ENCODE measurements around the gene PDK2. TPM values are rescaled to one million over a fixed set of nuclear protein-coding genes. Genes with fewer than 3 reads are reported as not detected.
A peak's percentile ranks its signal among the peaks of the same experiment; 100 is the strongest.

The PDK2 gene
- total RNA-seq, 5 donors from 2014 or later (not counting 1 experiment from before 2014, with no cell fraction given): 18.8 to 37.2 (median 30.0) TPM

- Mint-ChIP-seq H3K27ac (no peak overlapping the region), H3K4me3 (no peak overlapping the region), H3K4me1 (peaks cover 0 to 11% (median 10%) of the 10 kb centered on the region in 3 donors), H3K27me3 (peaks cover 5 to 23% of the 10 kb centered on the region in 2 donors), H3K36me3 (no peaks in the 10 kb centered on the region), H3K9me3 (no peaks in the 10 kb centered on the region)
- DNase-seq (no peak), ATAC-seq (replicated peaks in 1 of 4) (no peak)
- POLR2A ChIA-PET: no interaction called here
- 82% methylated on average over 4 of the region's 4 CpGs for WGBS (ENCODE audit: insufficient coverage)
- peaks cover 0 to 36% of the 10 kb centered on the region in 2 experiments for H3K27me3 ChIP-seq (replicated peaks in 1 of 2; ENCODE audit: control insufficient read depth in 2 of 2, extremely low read depth in 1 of 2, insufficient read depth in 2 of 2, low read length in 1 of 2)
- no peaks in the 10 kb centered on the region for H3K36me3 ChIP-seq (ENCODE audit: control insufficient read depth in 2 of 2, extremely low read depth in 1 of 2, insufficient read depth in 1 of 2, low read length in 1 of 2)
- H3K9me3 ChIP-seq: no peaks in the 10 kb centered on the region
- CTCF ChIA-PET: no interaction called here
- H3K4me3 ChIP-seq (ENCODE audit: control insufficient read depth in 1 of 2, extremely low read depth in 1 of 2, low read length in 1 of 2): no peak overlapping the region
- no peak overlapping the region for H3K27ac ChIP-seq (ENCODE audit: low read length)
- peaks cover 0 to 7% of the 10 kb centered on the region in 2 experiments for H3K4me1 ChIP-seq (ENCODE audit: control insufficient read depth in 1 of 2, extremely low read depth in 1 of 2, insufficient read depth in 2 of 2, low read length in 2 of 2)
These were observed 46.2 kb upstream of the PDK2 start for GRCh38 chr17:50048988-50049387.

DNA sequence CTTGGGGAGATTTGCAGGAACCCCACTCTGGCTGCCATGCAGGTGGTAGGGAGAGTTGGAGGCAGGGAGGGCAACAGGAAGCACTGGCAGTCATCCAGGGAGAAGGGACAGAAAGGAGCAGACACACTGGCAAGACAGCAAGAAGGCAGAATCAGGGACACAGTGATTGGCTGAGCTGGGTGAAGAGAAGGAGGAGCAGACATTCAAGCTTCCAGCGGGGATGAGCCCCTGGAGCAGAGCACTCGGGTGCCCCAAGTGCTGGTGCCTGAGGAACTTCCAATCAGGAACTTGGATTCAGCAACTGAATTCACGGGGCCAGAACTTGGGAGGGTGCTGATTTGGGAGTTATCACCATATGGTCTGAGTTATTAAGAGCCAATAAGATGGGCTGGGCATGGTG, 45.5 kb upstream of the PDK2 start:
- ChIA-PET CTCF (no interaction called here), POLR2A (no interaction called here)
- no peak overlapping the region for H3K4me3 ChIP-seq (ENCODE audit: control insufficient read depth in 1 of 2, extremely low read depth in 1 of 2, low read length in 1 of 2)
- no peaks in the 10 kb centered on the region for H3K9me3 ChIP-seq
- no peaks in the 10 kb centered on the region for H3K9me3 Mint-ChIP-seq
- WGBS (ENCODE audit: insufficient coverage): 100% methylated on average over 2 of the region's 3 CpGs
- DNase-seq (no peak), ATAC-seq (replicated peaks in 1 of 4) (no peak)
- peaks cover 0 to 11% (median 10%) of the 10 kb centered on the region in 3 donors for H3K4me1 Mint-ChIP-seq
- H3K27me3 Mint-ChIP-seq: peaks cover 5 to 20% of the 10 kb centered on the region in 2 donors
- H3K4me1 ChIP-seq (ENCODE audit: control insufficient read depth in 1 of 2, extremely low read depth in 1 of 2, insufficient read depth in 2 of 2, low read length in 2 of 2): peaks cover 0 to 8% of the 10 kb centered on the region in 2 experiments
- peaks cover 0 to 30% of the 10 kb centered on the region in 2 experiments for H3K27me3 ChIP-seq (replicated peaks in 1 of 2; ENCODE audit: control insufficient read depth in 2 of 2, extremely low read depth in 1 of 2, insufficient read depth in 2 of 2, low read length in 1 of 2)
- H3K27ac ChIP-seq (ENCODE audit: low read length): no peak overlapping the region
- H3K36me3 Mint-ChIP-seq: no peaks in the 10 kb centered on the region
- no peak overlapping the region for H3K4me3 Mint-ChIP-seq
- H3K36me3 ChIP-seq (ENCODE audit: control insufficient read depth in 2 of 2, extremely low read depth in 1 of 2, insufficient read depth in 1 of 2, low read length in 1 of 2): no peaks in the 10 kb centered on the region
- H3K27ac Mint-ChIP-seq: no peak overlapping the region

DNA sequence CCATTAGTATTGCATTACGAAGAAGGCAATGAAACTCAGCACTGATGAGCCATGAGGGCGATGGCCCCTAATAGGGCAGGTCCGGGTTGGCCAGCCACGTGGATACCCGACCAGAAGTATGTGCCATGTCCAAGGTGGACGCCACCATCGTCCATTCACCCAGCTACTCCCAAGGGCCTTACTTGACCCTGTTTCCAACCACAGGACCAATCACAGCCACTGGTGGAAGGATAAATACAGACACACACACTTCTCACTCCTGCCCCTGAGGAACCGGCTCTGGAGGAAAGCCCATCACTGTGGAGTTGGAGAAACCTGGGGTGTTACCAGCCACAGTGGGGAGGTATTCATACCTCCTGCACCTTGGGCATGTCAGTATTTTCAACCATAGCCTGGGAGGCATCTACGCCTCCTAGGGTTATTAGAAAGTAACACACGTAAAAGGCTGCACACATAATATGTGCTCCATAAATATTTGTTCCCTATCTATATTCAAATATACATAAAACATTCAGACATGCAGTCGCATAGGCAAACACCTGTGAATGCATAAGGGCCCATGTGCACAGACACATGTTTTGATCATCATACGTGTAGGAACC, 44.6 kb upstream of the PDK2 start:
- ATAC-seq (replicated peaks in 1 of 4): no peak
- H3K9me3 ChIP-seq: no peaks in the 10 kb centered on the region
- Mint-ChIP-seq H3K4me1 (peaks cover 6 to 16% (median 14%) of the 10 kb centered on the region in 3 donors), H3K36me3 (no peaks in the 10 kb centered on the region), H3K27me3 (peaks cover 5 to 23% of the 10 kb centered on the region in 2 donors), H3K4me3 (no peak overlapping the region), H3K9me3 (no peaks in the 10 kb centered on the region), H3K27ac (no peak overlapping the region)
- 93% methylated on average over 5 of the region's 12 CpGs for WGBS (ENCODE audit: insufficient coverage)
- CTCF ChIA-PET: no interaction called here
- no peak overlapping the region for H3K4me3 ChIP-seq (ENCODE audit: control insufficient read depth in 1 of 2, extremely low read depth in 1 of 2, low read length in 1 of 2)
- H3K36me3 ChIP-seq (ENCODE audit: control insufficient read depth in 2 of 2, extremely low read depth in 1 of 2, insufficient read depth in 1 of 2, low read length in 1 of 2): no peaks in the 10 kb centered on the region
- no peak overlapping the region for H3K27ac ChIP-seq (ENCODE audit: low read length)
- peaks cover 0 to 17% of the 10 kb centered on the region in 2 experiments for H3K4me1 ChIP-seq (ENCODE audit: control insufficient read depth in 1 of 2, extremely low read depth in 1 of 2, insufficient read depth in 2 of 2, low read length in 2 of 2)
- H3K27me3 ChIP-seq (replicated peaks in 1 of 2; ENCODE audit: control insufficient read depth in 2 of 2, extremely low read depth in 1 of 2, insufficient read depth in 2 of 2, low read length in 1 of 2): peaks cover 0 to 28% of the 10 kb centered on the region in 2 experiments
- POLR2A ChIA-PET: no interaction called here
- DNase-seq: no peak

GRCh38 chr17:50051082-50051576, 44.0 kb upstream of the PDK2 start:
- peak in 2 of 35 experiments; percentile 17 to 18 for DNase-seq
- H3K27ac Mint-ChIP-seq: peak overlapping the region in 1 of 2 donors; percentile 70

GRCh38 chr17:50051606-50052005, 43.5 kb upstream of the PDK2 start:
- peaks cover 8 to 16% (median 16%) of the 10 kb centered on the region in 3 donors for H3K4me1 Mint-ChIP-seq
- H3K36me3 Mint-ChIP-seq: no peaks in the 10 kb centered on the region
- Histone ChIP-seq H3K27ac (ENCODE audit: low read length) (no peak overlapping the region), H3K9me3 (no peaks in the 10 kb centered on the region), H3K4me3 (ENCODE audit: control insufficient read depth in 1 of 2, extremely low read depth in 1 of 2, low read length in 1 of 2) (no peak overlapping the region), H3K36me3 (ENCODE audit: control insufficient read depth in 2 of 2, extremely low read depth in 1 of 2, insufficient read depth in 1 of 2, low read length in 1 of 2) (no peaks in the 10 kb centered on the region), H3K27me3 (replicated peaks in 1 of 2; ENCODE audit: control insufficient read depth in 2 of 2, extremely low read depth in 1 of 2, insufficient read depth in 2 of 2, low read length in 1 of 2) (peaks cover 0 to 26% of the 10 kb centered on the region in 2 experiments), H3K4me1 (ENCODE audit: control insufficient read depth in 1 of 2, extremely low read depth in 1 of 2, insufficient read depth in 2 of 2, low read length in 2 of 2) (peaks cover 0 to 20% of the 10 kb centered on the region in 2 experiments)
- H3K27me3 Mint-ChIP-seq: peaks cover 5 to 20% of the 10 kb centered on the region in 2 donors
- no peak for DNase-seq
- ChIA-PET POLR2A (no interaction called here), CTCF (no interaction called here)
- H3K9me3 Mint-ChIP-seq: no peaks in the 10 kb centered on the region
- no peak for ATAC-seq (replicated peaks in 1 of 4)
- no peak overlapping the region for H3K27ac Mint-ChIP-seq
- no peak overlapping the region for H3K4me3 Mint-ChIP-seq
- 33% methylated on average over 1 of the region's 2 CpGs for WGBS (ENCODE audit: insufficient coverage)

More at GRCh38 chr17:50051082-50051576, 44.0 kb upstream of the PDK2 start:
- H3K4me3 Mint-ChIP-seq: no peak overlapping the region
- 61% methylated on average over 3 of the region's 4 CpGs for WGBS (ENCODE audit: insufficient coverage)
- Histone ChIP-seq H3K4me3 (ENCODE audit: control insufficient read depth in 1 of 2, extremely low read depth in 1 of 2, low read length in 1 of 2) (no peak overlapping the region), H3K36me3 (ENCODE audit: control insufficient read depth in 2 of 2, extremely low read depth in 1 of 2, insufficient read depth in 1 of 2, low read length in 1 of 2) (no peaks in the 10 kb centered on the region), H3K4me1 (ENCODE audit: control insufficient read depth in 1 of 2, extremely low read depth in 1 of 2, insufficient read depth in 2 of 2, low read length in 2 of 2) (peaks cover 0 to 17% of the 10 kb centered on the region in 2 experiments), H3K9me3 (no peaks in the 10 kb centered on the region), H3K27ac (ENCODE audit: low read length) (no peak overlapping the region), H3K27me3 (replicated peaks in 1 of 2; ENCODE audit: control insufficient read depth in 2 of 2, extremely low read depth in 1 of 2, insufficient read depth in 2 of 2, low read length in 1 of 2) (peaks cover 0 to 28% of the 10 kb centered on the region in 2 experiments)
- CTCF ChIA-PET: no interaction called here
- peaks cover 5 to 23% of the 10 kb centered on the region in 2 donors for H3K27me3 Mint-ChIP-seq
- H3K36me3 Mint-ChIP-seq: no peaks in the 10 kb centered on the region
- ATAC-seq (replicated peaks in 1 of 4): peak in 2 of 4 experiments; percentile 39 to 59
- peaks cover 6 to 16% (median 14%) of the 10 kb centered on the region in 3 donors for H3K4me1 Mint-ChIP-seq
- POLR2A ChIA-PET: no interaction called here
- H3K9me3 Mint-ChIP-seq: no peaks in the 10 kb centered on the region

GRCh38 chr17:50052241-50052796, 42.8 kb upstream of the PDK2 start:
- H3K27me3 Mint-ChIP-seq: peaks cover 1 to 13% of the 10 kb centered on the region in 2 donors
- peaks cover 15 to 23% (median 22%) of the 10 kb centered on the region in 3 donors for H3K4me1 Mint-ChIP-seq
- no peak overlapping the region for H3K4me3 Mint-ChIP-seq
- peaks cover 0 to 23% of the 10 kb centered on the region in 2 experiments for H3K27me3 ChIP-seq (replicated peaks in 1 of 2; ENCODE audit: control insufficient read depth in 2 of 2, extremely low read depth in 1 of 2, insufficient read depth in 2 of 2, low read length in 1 of 2)
- ATAC-seq (replicated peaks in 1 of 4) (no peak), DNase-seq (no peak)
- H3K4me1 ChIP-seq (ENCODE audit: control insufficient read depth in 1 of 2, extremely low read depth in 1 of 2, insufficient read depth in 2 of 2, low read length in 2 of 2): peaks cover 3 to 27% of the 10 kb centered on the region in 2 experiments
- no peaks in the 10 kb centered on the region for H3K9me3 ChIP-seq
- H3K27ac ChIP-seq (ENCODE audit: low read length): no peak overlapping the region
- no peaks in the 10 kb centered on the region for H3K36me3 ChIP-seq (ENCODE audit: control insufficient read depth in 2 of 2, extremely low read depth in 1 of 2, insufficient read depth in 1 of 2, low read length in 1 of 2)
- WGBS (ENCODE audit: insufficient coverage): 98% methylated on average over 4 of the region's 6 CpGs
- H3K4me3 ChIP-seq (ENCODE audit: control insufficient read depth in 1 of 2, extremely low read depth in 1 of 2, low read length in 1 of 2): no peak overlapping the region
- no peaks in the 10 kb centered on the region for H3K36me3 Mint-ChIP-seq
- ChIA-PET CTCF (no interaction called here), POLR2A (no interaction called here)
- H3K27ac Mint-ChIP-seq: peak overlapping the region in 1 of 2 donors; percentile 36
- no peaks in the 10 kb centered on the region for H3K9me3 Mint-ChIP-seq

All from T-cell (primary cell).